CD14-positive monocyte (primary cell): ENCODE data around the gene CLRN3. TPM values are rescaled to one million over a fixed set of nuclear protein-coding genes. Genes with fewer than 3 reads are reported as not detected.

Source experiments
- DNase-seq, 3 donors: peaks; one replicate each; pipeline ENCODE4 v3.0.0-alpha.2; 2011 to 2022
- H2AFZ ChIP-seq: 2 replicates; pipeline ENCODE4 v1.6.0; 2012; ENCODE audit warnings: mild to moderate bottlenecking, low read depth, low read length, inconsistent platforms; ENCODE audit not compliant: insufficient read depth, poor library complexity, severe bottlenecking
- H3K27ac ChIP-seq, 2 donors: 1 replicate in 1 of 2; 2 replicates in 1 of 2; pipeline ENCODE4 v1.5.1; 2012 to 2013; ENCODE audit warnings: low read length in 2 of 2, control low read depth in 1 of 2, inconsistent platforms in 1 of 2, low read depth in 1 of 2, mild to moderate bottlenecking in 1 of 2
- H3K27me3 ChIP-seq, 2 donors: one replicate each; pipeline versions ENCODE4 v1.6.0 to v1.6.1; 2011 to 2013; ENCODE audit warnings: low read length in 2 of 2; ENCODE audit not compliant: control insufficient read depth in 2 of 2, insufficient read depth in 2 of 2
- H3K36me3 ChIP-seq, 2 donors: replicated peaks in 1 of 2; 1 replicate in 1 of 2; 2 replicates in 1 of 2; pipeline versions ENCODE4 v1.5.1 to v1.6.1; 2012 to 2013; ENCODE audit warnings: low read length in 2 of 2, control low read depth in 1 of 2, inconsistent platforms in 1 of 2, mild to moderate bottlenecking in 1 of 2; ENCODE audit not compliant: insufficient read depth in 2 of 2, control insufficient read depth in 1 of 2
- H3K4me1 ChIP-seq, 2 donors: 1 replicate in 1 of 2; 2 replicates in 1 of 2; pipeline versions ENCODE4 v1.5.1 to v1.6.1; 2012 to 2013; ENCODE audit warnings: low read length in 2 of 2, control low read depth in 1 of 2, inconsistent platforms in 1 of 2, mild to moderate bottlenecking in 1 of 2, moderate library complexity in 1 of 2; ENCODE audit not compliant: insufficient read depth in 2 of 2, control insufficient read depth in 1 of 2
- H3K4me2 ChIP-seq: replicated peaks from 2 replicates; pipeline ENCODE3; 2012; ENCODE audit warnings: low read length, moderate library complexity, mild to moderate bottlenecking; ENCODE audit not compliant: poor library complexity, severe bottlenecking; ENCODE audit errors: extremely low read depth
- H3K4me3 ChIP-seq, 3 experiments: fragments of 200-600 bp in 1 of 3; sonication (generic) in 1 of 3; replicated peaks in 1 of 3; 1 replicate in 2 of 3; 2 replicates in 1 of 3; pipeline ENCODE4 v1.5.1; 2011 to 2013; ENCODE audit warnings: low read length in 3 of 3, mild to moderate bottlenecking in 3 of 3, control low read depth in 2 of 3, low read depth in 2 of 3, inconsistent platforms in 1 of 3, moderate library complexity in 1 of 3
- H3K79me2 ChIP-seq: 2 replicates; pipeline ENCODE4 v1.6.0; 2012; ENCODE audit warnings: mild to moderate bottlenecking, control low read depth, inconsistent platforms, low read length, moderate library complexity; ENCODE audit not compliant: insufficient read depth
- H3K9ac ChIP-seq: 2 replicates; pipeline ENCODE4 v1.6.0; 2017; ENCODE audit warnings: low read length, mild to moderate bottlenecking; ENCODE audit not compliant: insufficient read depth, poor library complexity, severe bottlenecking
- H3K9me3 ChIP-seq, 2 donors: replicated peaks in 1 of 2; 1 replicate in 1 of 2; 2 replicates in 1 of 2; pipeline versions ENCODE4 v1.5.1 to v1.6.1; 2012 to 2013; ENCODE audit warnings: low read length in 2 of 2, control low read depth in 1 of 2; ENCODE audit not compliant: control insufficient read depth in 1 of 2, insufficient read depth in 1 of 2
- H4K20me1 ChIP-seq: 2 replicates; pipeline ENCODE4 v1.6.0; 2012; ENCODE audit warnings: mild to moderate bottlenecking, low read length, control low read depth, moderate library complexity; ENCODE audit not compliant: insufficient read depth
- H3K27ac Mint-ChIP-seq, 7 donors: one replicate each; pipeline ENCODE4 v1.8.0; 2020; ENCODE audit warnings: mild to moderate bottlenecking in 7 of 7, mixed read lengths in 7 of 7, moderate library complexity in 6 of 7, inconsistent platforms in 2 of 7
- H3K27me3 Mint-ChIP-seq, 3 donors: one replicate each; pipeline ENCODE4 v1.8.0; 2021 to 2022; ENCODE audit warnings: low read depth in 3 of 3, mild to moderate bottlenecking in 3 of 3, mixed read lengths in 3 of 3, moderate library complexity in 3 of 3, inconsistent platforms in 1 of 3
- H3K36me3 Mint-ChIP-seq, 2 donors: one replicate each; pipeline ENCODE4 v1.8.0; 2020; ENCODE audit warnings: mixed read lengths in 2 of 2, inconsistent platforms in 1 of 2, mild to moderate bottlenecking in 1 of 2
- H3K4me1 Mint-ChIP-seq: one replicate; pipeline ENCODE4 v1.8.0; 2020; ENCODE audit warnings: mild to moderate bottlenecking, mixed read lengths
- H3K4me3 Mint-ChIP-seq, 2 donors: one replicate each; pipeline ENCODE4 v1.8.0; 2020; ENCODE audit warnings: mild to moderate bottlenecking in 2 of 2, mixed read lengths in 2 of 2, moderate library complexity in 1 of 2
- H3K9me3 Mint-ChIP-seq, 7 donors: one replicate each; pipeline ENCODE4 v1.8.0; 2020 to 2022; ENCODE audit warnings: mixed read lengths in 7 of 7, mild to moderate bottlenecking in 6 of 7, moderate library complexity in 6 of 7, inconsistent platforms in 2 of 7
- CTCF ChIP-seq: fragments of 200-600 bp; IDR thresholded peaks from one replicate; pipeline ENCODE4 v1.8.0; 2022; ENCODE audit warnings: antibody characterized with exemption, mild to moderate bottlenecking
- WGBS: methylation state at CpG from one replicate; pipeline ENCODE4 v1.1.5; 2013; ENCODE audit warnings: missing lambda C conversion rate; ENCODE audit not compliant: insufficient coverage; 5-methylcytosine and 5-hydroxymethylcytosine counted together
- intact Hi-C, 2 donors: fragments of 100-400 bp; cut with micrococcal nuclease; formaldehyde crosslinking; loops; one replicate each; pipeline versions ENCODE4 v1.15.0 to v1.15.1; 2023
- polyA plus RNA-seq, 3 donors: library from polyadenylated mRNA; depleted of rRNA in 1 of 3; unstranded in 2 of 3; stranded (reverse) in 1 of 3; fragments of 300-500 nt in 2 of 3; fragments of >200 nt in 1 of 3; fragmentation: Illumina TruSeq in 2 of 3; gene quantifications; 1 replicate in 2 of 3; 2 replicates in 1 of 3; pipeline ENCODE4 v1.2.3, GENCODE V29; 2012 to 2021

CLRN3 gene
- polyA plus RNA-seq, 3 donors: 0.16 TPM; not detected in 2

- peak overlapping the region; percentile 69 to 80 for H3K27ac ChIP-seq
- Mint-ChIP-seq H3K4me1 (peaks cover 50% of the 10 kb centered on the region), H3K27me3 (peaks cover 0 to 1% (median 0%) of the 10 kb centered on the region in 3 donors), H3K9me3 (peaks cover 0 to 3% (median 0%) of the 10 kb centered on the region in 7 donors), H3K36me3 (no peaks in the 10 kb centered on the region), H3K4me3 (peak overlapping the region in 1 of 2 donors; percentile 82), H3K27ac (peak overlapping the region; percentile 83 to 94 (median 88))
- H2AFZ ChIP-seq: no peak overlapping the region
- peak; percentile 68 to 86 (median 83) for DNase-seq
- H3K27me3 ChIP-seq: no peaks in the 10 kb centered on the region
- H3K79me2 ChIP-seq: no peaks in the 10 kb centered on the region
- no peak overlapping the region for H3K9ac ChIP-seq
- no peak for TF ChIP-seq CTCF
- peaks cover 48 to 57% of the 10 kb centered on the region in 2 donors for H3K4me1 ChIP-seq
- peak overlapping the region in 1 of 3 experiments; percentile 61 for H3K4me3 ChIP-seq
- no peaks in the 10 kb centered on the region for H4K20me1 ChIP-seq
- WGBS: 0% methylated on average over 2 of the region's 4 CpGs
- H3K4me2 ChIP-seq: peak overlapping the region; percentile 69
- H3K9me3 ChIP-seq: no peaks in the 10 kb centered on the region
- intact Hi-C loops: no loop called here
- no peaks in the 10 kb centered on the region for H3K36me3 ChIP-seq
Observed at GRCh38 chr10:127889605-127890195, 3.0 kb downstream of the CLRN3 start.

DNA sequence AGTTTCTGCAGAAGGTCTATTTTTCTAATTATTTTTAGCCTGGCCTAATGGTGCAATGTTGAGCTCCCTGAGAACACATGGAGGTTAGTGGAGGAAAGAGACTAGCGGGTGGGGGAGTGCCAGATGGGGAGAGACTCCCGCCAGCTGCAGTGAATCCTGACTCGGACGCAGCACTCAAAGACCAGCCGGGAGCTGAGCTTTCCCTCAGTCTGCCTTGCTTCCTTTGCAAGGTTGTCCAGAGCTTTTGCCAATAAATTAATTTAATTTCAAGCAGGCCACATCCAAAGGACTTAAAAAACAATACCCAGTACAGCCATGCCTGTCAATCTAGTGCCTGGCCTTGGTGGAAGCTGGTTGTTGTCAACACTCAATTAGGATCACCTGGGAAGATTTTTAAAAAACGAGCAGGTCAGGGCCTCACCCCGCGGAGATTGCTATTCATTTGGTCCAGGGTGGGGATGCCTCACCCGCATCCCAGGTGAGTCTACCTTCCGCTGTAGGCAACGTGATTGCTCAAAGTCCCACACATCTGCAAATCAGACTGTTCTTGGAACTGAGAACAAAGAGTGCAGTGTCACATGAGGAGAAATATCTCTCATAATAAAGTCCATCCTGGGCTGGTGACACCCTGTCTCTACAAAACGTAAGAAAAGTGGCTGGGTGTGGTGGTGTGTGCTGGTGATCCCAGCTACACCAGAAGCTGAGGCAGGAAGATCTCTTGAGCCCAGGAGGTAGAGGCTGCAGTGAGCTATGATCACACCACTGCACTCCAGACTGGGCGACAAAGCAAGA lies 4.0 kb downstream of the CLRN3 start:
- Mint-ChIP-seq H3K9me3 (peaks cover 0 to 3% (median 0%) of the 10 kb centered on the region in 7 donors), H3K4me1 (peaks cover 56% of the 10 kb centered on the region), H3K27me3 (peaks cover 0 to 1% (median 0%) of the 10 kb centered on the region in 3 donors), H3K4me3 (no peak overlapping the region), H3K36me3 (no peaks in the 10 kb centered on the region), H3K27ac (peak overlapping the region; percentile 83 to 94 (median 88))
- no peak for TF ChIP-seq CTCF
- Histone ChIP-seq H3K4me2 (no peak overlapping the region), H4K20me1 (no peaks in the 10 kb centered on the region), H3K27me3 (no peaks in the 10 kb centered on the region), H3K27ac (peak overlapping the region; percentile 69 to 80), H2AFZ (no peak overlapping the region), H3K9me3 (no peaks in the 10 kb centered on the region), H3K9ac (no peak overlapping the region), H3K4me1 (peaks cover 57 to 62% of the 10 kb centered on the region in 2 donors), H3K4me3 (peak overlapping the region in 1 of 3 experiments; percentile 61), H3K36me3 (no peaks in the 10 kb centered on the region), H3K79me2 (no peaks in the 10 kb centered on the region)
- intact Hi-C loops: no loop called here
- DNase-seq: no peak
- 95% methylated on average over 4 of the region's 13 CpGs for WGBS
